Neural cell (in vitro differentiated cells): ENCODE data around the gene VARS2. TPM values are rescaled to one million over a fixed set of nuclear protein-coding genes. Genes with fewer than 3 reads are reported as not detected.

Source experiments
- H2AFZ ChIP-seq: fragments of 200-600, 300-800 bp; sonication (generic), shearing (Covaris generic); 2 replicates; pipeline ENCODE4 v1.6.0; 2014; ENCODE audit warnings: low read depth, mild to moderate bottlenecking, antibody characterized with exemption, low read length, moderate library complexity
- H3F3A ChIP-seq: fragments of 200-600 bp; shearing (Covaris generic); 2 replicates; pipeline ENCODE4 v1.6.1; 2016; ENCODE audit warnings: mild to moderate bottlenecking, moderate library complexity, mixed read lengths, antibody characterized with exemption, low read length; ENCODE audit not compliant: insufficient read depth, poor library complexity, severe bottlenecking
- H3K27ac ChIP-seq: fragments of 200-600, 300-800 bp; sonication (generic), shearing (Covaris generic); 2 replicates; pipeline ENCODE4 v1.5.1; 2014; ENCODE audit warnings: mild to moderate bottlenecking, low read length, moderate library complexity
- H3K27me3 ChIP-seq: fragments of 300-800, 200-600 bp; sonication (generic), shearing (Covaris generic); 2 replicates; pipeline ENCODE4 v1.6.0; 2014; ENCODE audit warnings: mild to moderate bottlenecking, low read depth, low read length, moderate library complexity; ENCODE audit not compliant: insufficient read depth
- H3K36me3 ChIP-seq: fragments of 300-800, 200-600 bp; sonication (generic), shearing (Covaris generic); 2 replicates; pipeline ENCODE4 v1.5.1; 2014; ENCODE audit warnings: mild to moderate bottlenecking, antibody characterized with exemption, low read length, moderate library complexity; ENCODE audit not compliant: insufficient read depth
- H3K4me2 ChIP-seq: fragments of 300-800, 200-600 bp; sonication (generic), shearing (Covaris generic); 2 replicates; pipeline ENCODE4 v1.6.0; 2014; ENCODE audit warnings: mild to moderate bottlenecking, low read length
- H3K4me3 ChIP-seq: fragments of 300-800, 200-600 bp; sonication (generic), shearing (Covaris generic); 2 replicates; pipeline ENCODE4 v1.5.1; 2014; ENCODE audit warnings: mild to moderate bottlenecking, low read length, moderate library complexity
- H3K79me2 ChIP-seq: fragments of 200-600 bp; shearing (Covaris generic); replicated peaks from 2 replicates; pipeline ENCODE4 v1.6.0; 2014; ENCODE audit warnings: mild to moderate bottlenecking, low read length, moderate library complexity; ENCODE audit not compliant: insufficient read depth
- H3K9ac ChIP-seq: fragments of 300-800, 200-600 bp; sonication (generic), shearing (Covaris generic); 2 replicates; pipeline ENCODE4 v1.6.1; 2016; ENCODE audit warnings: mild to moderate bottlenecking, low read length, mixed read lengths
- H3K9me2 ChIP-seq: fragments of 200-600 bp; shearing (Covaris generic); 2 replicates; pipeline ENCODE4 v1.6.1; 2016; ENCODE audit warnings: mild to moderate bottlenecking, low read length, mixed read lengths; ENCODE audit not compliant: insufficient read depth
- H3K9me3 ChIP-seq: fragments of 200-600, 300-800 bp; sonication (generic), shearing (Covaris generic); 2 replicates; pipeline ENCODE4 v1.6.1; 2016; ENCODE audit warnings: mild to moderate bottlenecking, mixed run types, low read length, moderate library complexity, mixed read lengths
- H4K20me1 ChIP-seq: fragments of 200-600 bp; shearing (Covaris generic); 2 replicates; pipeline ENCODE4 v1.6.1; 2016; ENCODE audit warnings: mild to moderate bottlenecking, mixed run types; ENCODE audit not compliant: insufficient read depth
- CTCF ChIP-seq: fragments of 450-650 bp; IDR thresholded peaks from 2 replicates; pipeline ENCODE4 v1.5.1; 2014; ENCODE audit warnings: antibody characterized with exemption, mild to moderate bottlenecking, moderate library complexity; ENCODE audit not compliant: poor library complexity, severe bottlenecking
- EP300 ChIP-seq: fragments of 450-650 bp; conservative IDR thresholded peaks from 2 replicates; pipeline ENCODE4 v1.6.1; 2014; ENCODE audit warnings: antibody characterized with exemption, mild to moderate bottlenecking, moderate library complexity; ENCODE audit not compliant: poor library complexity, severe bottlenecking
- EZH2 ChIP-seq: fragments of 200-600, 300-800 bp; shearing (Covaris generic), sonication (generic); IDR thresholded peaks from 2 replicates; pipeline ENCODE4 v1.6.1; 2014; ENCODE audit warnings: antibody characterized with exemption, low read length, borderline replicate concordance, mild to moderate bottlenecking; ENCODE audit not compliant: insufficient read depth, poor library complexity, severe bottlenecking
- MXI1 ChIP-seq: fragments of 450-650 bp; conservative IDR thresholded peaks from 2 replicates; pipeline ENCODE4 v1.6.1; 2014; ENCODE audit warnings: antibody characterized with exemption, mild to moderate bottlenecking; ENCODE audit not compliant: poor library complexity, severe bottlenecking
- POLR2AphosphoS5 ChIP-seq: IDR thresholded peaks from 2 replicates; pipeline ENCODE4 v1.6.1; 2012
- RAD21 ChIP-seq: fragments of 450-650 bp; conservative IDR thresholded peaks from 2 replicates; pipeline ENCODE4 v1.6.1; 2014; ENCODE audit warnings: antibody characterized with exemption, mild to moderate bottlenecking, moderate library complexity
- REST ChIP-seq: IDR thresholded peaks from 2 replicates; pipeline ENCODE4 v1.6.1; 2012; ENCODE audit warnings: borderline replicate concordance
- SMC3 ChIP-seq: fragments of 450-650 bp; conservative IDR thresholded peaks from 2 replicates; pipeline ENCODE4 v1.6.1; 2014; ENCODE audit warnings: antibody characterized with exemption, mild to moderate bottlenecking, moderate library complexity; ENCODE audit not compliant: poor library complexity
- TAF1 ChIP-seq: IDR thresholded peaks from 2 replicates; pipeline ENCODE4 v1.6.1; 2012; ENCODE audit warnings: low read depth
- polyA plus RNA-seq: library from polyadenylated mRNA; depleted of rRNA; stranded (reverse); fragments of >200 nt; gene quantifications from 2 replicates; pipeline ENCODE4 v1.2.3, GENCODE V29; 2014

The VARS2 gene
- polyA plus RNA-seq, 1 donor from 2014 or later = 93.4 TPM

DNA sequence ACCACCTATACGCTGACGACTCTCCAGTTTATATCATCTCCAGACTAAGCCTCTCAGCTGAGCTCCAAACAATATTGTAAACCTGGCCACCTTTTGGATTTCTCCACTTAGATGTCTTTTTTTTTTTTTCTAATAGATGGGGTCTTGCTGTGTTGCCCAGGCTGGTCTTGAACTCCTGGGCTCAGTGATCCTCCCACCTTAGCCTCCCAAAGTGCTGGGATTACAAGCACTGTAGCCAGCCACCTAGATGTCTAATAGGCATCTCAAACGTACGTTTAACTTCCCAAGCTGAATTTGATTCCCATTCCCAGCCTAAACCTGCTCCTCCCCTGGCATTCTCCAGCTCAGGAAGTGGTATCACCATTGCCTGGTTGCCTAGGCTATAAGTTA lies 24.5 kb upstream of the VARS2 start:
- Histone ChIP-seq H3K4me2 (no peak overlapping the region), H3K9me3 (no peaks in the 10 kb centered on the region), H3K9ac (no peak overlapping the region), H3K27ac (no peak overlapping the region), H2AFZ (no peak overlapping the region), H3K79me2 (peaks cover 69% of the 10 kb centered on the region), H3K27me3 (no peaks in the 10 kb centered on the region), H3F3A (peaks cover 6% of the 10 kb centered on the region), H3K9me2 (no peaks in the 10 kb centered on the region), H3K36me3 (peaks cover 6% of the 10 kb centered on the region), H3K4me3 (no peak overlapping the region), H4K20me1 (peaks cover 5% of the 10 kb centered on the region)
- no peak for TF ChIP-seq EP300
- TF ChIP-seq MXI1 = no peak
- no peak for TF ChIP-seq REST
- TF ChIP-seq CTCF = no peak
- no peak for TF ChIP-seq TAF1
- no peak for TF ChIP-seq EZH2
- TF ChIP-seq RAD21 = no peak
- TF ChIP-seq POLR2AphosphoS5 = no peak
- TF ChIP-seq SMC3 = no peak

DNA sequence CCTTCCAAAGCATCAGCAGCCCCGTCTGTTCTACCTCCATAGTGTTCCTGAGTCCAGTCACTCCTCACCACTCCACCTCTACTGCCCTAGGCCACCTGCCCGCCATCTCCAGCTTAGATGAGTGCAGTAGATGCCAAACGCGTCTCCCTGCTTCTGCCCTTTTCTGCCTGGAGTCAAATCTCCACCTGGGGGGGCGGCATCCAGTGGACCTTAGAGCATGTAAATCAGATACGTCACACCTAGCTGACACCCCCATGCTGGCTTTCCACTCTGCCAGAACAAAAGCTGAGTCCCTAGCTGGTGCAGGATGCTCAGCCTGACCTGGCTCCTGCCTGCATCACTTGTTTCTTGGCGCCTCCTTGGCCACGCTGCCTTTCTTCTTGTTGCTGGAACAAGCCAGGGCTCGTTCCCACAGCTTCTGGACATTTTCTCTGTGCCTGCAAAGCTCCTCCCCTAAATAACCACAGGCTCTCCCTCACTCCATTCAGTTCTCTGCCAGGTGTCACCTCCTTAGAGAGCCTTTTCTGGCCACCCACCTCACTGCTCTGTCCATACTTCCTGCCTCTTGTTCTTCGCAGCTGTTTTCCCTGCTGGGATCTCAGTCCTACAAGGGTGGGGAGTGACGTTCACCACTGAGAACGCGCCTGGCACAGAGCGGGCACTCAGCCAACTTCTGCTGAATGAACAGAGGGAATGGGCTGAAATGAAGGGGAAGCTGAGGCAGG lies 24.0 kb upstream of the VARS2 start:
- Histone ChIP-seq H4K20me1 (peaks cover 5% of the 10 kb centered on the region), H3K9me2 (no peaks in the 10 kb centered on the region), H2AFZ (no peak overlapping the region), H3K4me2 (no peak overlapping the region), H3F3A (peaks cover 6% of the 10 kb centered on the region), H3K79me2 (peaks cover 64% of the 10 kb centered on the region), H3K9ac (no peak overlapping the region), H3K27me3 (no peaks in the 10 kb centered on the region), H3K27ac (no peak overlapping the region), H3K36me3 (peaks cover 10% of the 10 kb centered on the region), H3K4me3 (no peak overlapping the region), H3K9me3 (no peaks in the 10 kb centered on the region)
- TF ChIP-seq POLR2AphosphoS5 = no peak
- TF ChIP-seq EP300 = no peak
- TF ChIP-seq MXI1 = no peak
- TF ChIP-seq TAF1 = no peak
- TF ChIP-seq CTCF = no peak
- TF ChIP-seq RAD21 = no peak
- no peak for TF ChIP-seq EZH2
- TF ChIP-seq REST = no peak
- no peak for TF ChIP-seq SMC3
